HG03064 (cell line): ENCODE measurements around the gene SPAG16.

Experiments used
- ATAC-seq: cut with Tn5 transposase; IDR thresholded peaks from one replicate; pipeline ENCODE4 v1.9.1; 2021; ENCODE audit warnings: low read depth; ENCODE audit not compliant: unreplicated experiment

Gene SPAG16

DNA sequence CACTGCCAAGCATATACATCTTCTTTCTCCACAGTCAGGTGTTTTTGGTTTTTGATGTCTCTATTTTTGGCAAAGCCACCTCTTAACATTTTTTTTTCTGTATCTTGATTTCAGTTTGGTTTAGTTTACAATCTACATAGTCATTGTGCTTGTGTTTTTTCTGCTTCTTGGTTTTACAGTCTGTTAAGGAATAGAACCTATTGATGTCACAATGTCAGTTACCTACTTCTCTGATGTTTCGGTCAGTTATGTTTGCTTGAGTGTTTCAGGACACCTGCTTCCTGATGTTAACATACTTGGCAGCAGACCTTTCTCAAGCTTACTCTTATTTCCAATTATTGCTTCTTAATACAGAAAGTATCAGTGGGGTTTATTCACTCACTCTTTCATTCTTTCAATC, 253.3 kb downstream of the SPAG16 start:
- no peak for ATAC-seq

DNA sequence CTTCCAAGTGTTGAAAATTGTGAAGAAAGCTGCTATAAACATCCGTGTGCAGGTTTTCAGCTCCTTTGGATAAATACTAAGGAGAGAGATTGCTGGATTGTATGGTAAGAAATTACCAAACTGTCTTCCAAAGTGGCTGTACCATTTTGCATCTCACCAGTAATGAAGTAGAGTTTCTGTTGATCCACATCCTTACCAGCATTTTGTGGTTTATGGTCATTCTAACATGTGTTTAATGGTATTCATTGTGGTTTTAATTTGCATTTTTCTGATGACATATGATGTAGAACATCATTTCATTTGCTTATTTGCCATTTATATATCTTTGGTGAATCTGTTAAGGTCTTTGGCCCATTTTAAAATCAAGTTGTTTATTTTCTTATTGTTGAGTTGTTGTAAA, 260.7 kb downstream of the SPAG16 start:
- ATAC-seq: no peak

DNA sequence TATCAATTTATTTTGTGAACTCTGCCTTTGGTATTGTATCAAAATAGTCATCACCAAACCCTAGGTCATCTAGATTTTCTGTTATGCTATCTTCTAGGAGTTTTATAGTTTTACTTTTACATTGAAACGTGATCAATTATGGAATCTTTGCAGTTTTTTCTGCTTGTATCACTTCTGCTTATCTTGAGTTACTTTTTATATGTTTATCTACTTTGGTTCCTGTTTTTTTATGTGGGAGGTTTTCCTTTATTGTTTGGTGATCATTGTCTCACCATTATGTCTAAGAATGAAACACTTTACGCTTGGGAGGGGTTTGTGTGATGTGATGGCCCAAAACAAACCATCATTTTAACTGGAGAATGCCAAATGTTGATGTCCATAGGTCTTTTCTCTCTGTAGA, 261.2 kb downstream of the SPAG16 start:
- ATAC-seq: no peak

DNA sequence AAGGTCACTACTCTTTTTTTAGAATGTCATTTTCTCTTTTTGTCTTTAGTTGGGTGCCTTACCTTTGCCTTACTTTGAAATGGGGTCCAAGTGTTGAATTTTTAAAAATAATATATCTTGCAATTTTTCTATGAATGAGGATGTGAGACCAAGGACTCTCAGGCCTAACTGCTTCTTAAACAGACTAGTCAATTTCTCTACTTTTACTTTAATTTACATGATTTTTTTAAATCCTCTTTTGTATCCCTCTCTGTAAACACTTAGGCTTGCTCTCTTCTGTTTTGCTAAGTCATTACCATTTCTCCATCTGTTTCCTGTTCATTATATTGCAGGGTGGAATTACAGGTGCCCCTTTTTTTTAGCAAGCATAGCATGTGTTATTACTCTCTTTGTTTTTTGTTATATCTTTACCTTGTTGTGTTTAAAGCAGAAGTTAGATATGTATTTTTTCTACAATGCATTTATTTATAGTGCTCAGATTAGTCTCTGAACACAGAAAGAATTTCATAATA, 261.8 kb downstream of the SPAG16 start:
- no peak for ATAC-seq

DNA sequence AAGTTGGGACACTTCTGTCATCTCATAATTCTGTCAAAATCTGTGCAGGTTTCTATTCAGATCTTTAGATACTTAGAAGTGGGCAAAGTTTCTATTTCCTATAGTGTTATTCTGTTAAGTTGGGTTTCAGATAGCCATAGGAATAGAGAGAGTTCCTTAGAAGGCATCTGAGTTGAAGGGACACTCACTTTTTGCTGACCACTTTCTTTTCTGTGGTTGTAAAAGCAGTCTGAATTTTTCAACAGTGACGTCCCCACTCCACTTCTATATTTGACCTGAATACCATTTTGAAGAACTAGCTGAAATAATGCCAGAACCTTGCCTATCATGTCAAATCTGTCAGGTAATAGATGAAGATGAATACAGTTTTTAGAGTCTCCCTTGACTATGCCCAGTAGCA, 267.3 kb downstream of the SPAG16 start:
- no peak for ATAC-seq

DNA sequence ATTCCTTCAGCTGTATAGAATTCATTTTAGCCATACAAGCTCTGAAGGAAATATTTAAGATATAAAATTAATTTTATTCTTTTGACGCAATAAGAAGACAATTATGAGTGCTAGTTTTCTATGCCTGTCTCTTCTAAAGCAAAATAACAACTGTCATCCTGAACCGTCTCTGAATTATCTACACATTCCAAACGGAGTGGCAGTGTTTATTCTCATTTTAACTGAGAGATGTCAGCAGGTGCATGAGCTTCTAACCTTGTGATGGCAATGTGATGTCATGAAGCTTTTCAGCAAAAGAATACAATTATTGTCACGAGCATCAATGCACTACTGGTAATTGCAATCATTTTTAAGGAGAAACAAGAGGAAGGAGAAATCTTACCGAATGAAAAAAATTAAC, 274.8 kb downstream of the SPAG16 start:
- ATAC-seq: no peak

DNA sequence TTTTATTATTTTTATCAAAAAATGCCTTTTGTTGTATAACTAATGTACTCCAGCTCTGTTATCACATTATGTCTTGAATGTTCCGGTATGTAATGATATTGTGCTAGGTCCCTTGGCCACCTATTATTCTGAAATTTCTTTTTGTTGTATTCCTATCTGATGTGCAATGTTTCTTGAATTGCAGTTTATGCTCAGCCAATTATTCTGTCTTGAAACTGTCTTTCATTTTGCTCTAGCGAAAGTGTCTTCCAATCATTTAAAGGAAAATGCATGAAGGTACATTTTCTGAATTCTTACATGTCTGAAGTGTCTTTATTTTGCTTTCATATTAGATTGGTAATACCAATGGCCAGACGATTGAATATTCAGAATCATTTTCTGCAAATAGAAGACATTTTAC, 277.5 kb downstream of the SPAG16 start:
- ATAC-seq: no peak

DNA sequence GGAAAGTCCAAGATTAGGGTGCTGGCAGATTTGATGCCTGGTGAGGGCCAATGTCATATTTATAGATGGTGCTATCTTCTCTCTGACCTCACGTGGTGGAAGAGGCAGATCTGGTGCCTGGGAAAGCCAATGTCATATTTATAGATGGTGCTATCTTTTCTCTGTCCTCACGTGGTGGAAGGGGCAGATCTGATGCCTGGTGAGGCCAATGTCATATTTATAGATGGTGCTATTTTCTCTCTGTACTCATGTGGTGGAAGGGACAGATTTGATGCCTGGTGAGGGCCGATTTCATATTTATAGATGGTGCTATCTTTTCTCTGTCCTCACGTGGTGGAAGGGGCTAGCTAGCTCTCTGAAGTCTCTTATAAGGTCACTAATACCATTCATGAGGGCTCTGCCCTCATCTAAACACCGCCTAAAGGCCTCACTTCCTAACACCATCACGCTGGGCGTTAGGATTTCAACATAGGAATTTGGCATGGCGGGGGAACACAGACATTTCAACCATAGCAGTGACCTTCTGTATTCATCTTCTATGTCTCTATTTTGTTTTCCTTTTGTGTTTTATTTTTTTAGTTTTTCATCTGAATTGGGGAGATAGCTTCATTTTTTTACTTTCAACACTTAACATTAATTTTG, 278.4 kb downstream of the SPAG16 start:
- no peak for ATAC-seq

DNA sequence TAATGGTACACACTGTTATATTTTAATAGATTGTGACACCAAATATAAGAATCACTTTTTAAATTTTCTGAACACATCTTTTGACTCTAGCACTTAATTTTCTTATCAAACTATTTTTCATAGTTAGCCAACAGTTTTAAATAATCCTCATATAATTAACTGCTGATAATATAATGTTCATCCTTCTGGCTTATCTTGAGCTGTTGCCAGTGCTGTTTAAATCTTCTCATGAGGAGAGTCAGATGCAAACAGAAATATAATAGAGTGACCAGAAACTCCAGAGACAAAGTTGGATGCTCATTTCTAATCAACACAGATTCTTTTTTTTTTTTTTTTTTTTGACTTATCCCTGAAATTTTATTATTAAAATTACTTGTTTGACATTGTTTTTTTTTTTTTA, 282.6 kb downstream of the SPAG16 start:
- no peak for ATAC-seq

DNA sequence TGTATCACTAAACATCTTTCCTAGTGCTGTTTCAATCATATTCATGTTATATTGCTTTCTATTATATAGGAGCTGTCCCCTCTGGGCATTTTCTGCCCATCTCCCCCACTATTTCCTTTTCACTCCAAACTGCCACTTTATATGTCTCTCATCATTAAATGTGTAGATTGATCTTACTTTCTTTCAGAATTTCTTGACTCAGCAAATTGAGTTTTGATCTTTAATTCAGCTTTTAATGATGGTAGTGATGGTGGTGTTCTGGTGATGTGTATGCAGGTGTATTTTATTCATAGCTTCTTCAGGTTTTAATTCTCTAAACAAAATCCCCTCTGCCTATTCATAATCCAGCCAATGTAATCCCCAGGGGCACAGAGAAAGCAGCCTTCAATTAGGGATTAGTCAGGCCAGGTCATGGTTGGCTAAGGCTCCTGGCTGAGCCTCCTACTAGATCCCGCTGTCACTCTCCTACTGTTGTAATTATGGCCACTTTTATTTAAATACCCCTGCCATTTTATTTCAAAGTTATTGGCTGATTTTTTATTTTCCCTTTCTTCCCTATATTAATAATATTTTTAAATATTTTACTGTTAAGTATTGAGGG, 325.4 kb downstream of the SPAG16 start:
- no peak for ATAC-seq

DNA sequence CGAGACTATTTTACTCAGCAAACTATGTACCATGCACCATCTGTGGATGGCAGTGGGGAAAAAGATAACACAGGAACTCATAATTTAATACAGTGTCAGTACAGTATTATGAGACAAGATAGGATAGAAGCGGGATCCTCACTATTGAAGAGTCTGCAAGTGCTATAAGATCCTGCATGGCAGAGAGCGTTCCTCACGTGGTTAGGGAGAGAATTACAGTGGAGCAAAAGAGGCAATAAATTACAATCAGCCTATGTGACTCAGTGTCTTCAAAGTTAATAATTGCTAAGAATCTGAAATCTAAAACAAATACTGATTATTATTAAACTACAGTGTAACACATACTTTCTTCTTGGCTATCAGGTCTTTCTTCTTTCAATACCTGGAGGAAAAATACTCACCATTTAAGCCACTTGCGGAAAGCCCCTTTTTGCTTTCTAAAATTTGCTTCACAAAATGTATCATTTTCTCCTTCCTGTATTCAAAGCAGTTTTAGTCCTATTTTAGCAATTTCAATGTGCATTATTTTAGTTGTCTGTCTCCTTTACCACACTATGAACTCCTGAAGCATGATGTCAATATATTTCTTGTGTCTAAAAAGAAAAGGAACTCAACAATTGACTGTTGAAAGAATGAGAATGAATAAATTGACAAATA, 342.9 kb downstream of the SPAG16 start:
- no peak for ATAC-seq

DNA sequence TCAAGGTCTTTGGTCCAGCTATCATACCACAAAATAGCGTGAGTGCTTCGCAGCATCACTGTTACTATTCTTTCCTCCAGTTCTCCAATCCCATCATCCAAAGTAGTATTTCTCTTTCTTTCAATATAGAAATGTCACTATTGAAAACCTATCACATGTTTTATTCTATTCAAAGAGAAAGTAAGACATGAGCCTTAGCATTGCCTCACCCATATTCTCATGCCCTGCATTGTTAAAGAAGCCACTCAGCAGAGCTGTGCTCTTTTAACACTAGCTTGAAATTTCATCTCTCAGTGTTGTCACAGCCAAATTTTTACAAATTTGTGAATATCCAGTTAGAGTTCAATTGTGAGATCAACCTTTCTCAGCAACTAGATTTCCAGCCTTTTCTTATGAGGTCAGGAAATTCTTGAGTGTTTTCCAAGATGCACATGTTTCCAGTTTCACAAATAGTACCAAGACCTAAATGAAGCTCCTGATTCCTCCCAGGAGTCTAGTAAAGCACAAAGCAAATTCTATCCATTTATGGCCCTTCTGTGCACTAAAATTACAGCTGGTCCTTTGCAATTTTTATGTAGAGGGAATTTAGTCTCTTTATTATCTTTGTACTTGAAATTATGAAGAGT, 343.7 kb downstream of the SPAG16 start:
- no peak for ATAC-seq

DNA sequence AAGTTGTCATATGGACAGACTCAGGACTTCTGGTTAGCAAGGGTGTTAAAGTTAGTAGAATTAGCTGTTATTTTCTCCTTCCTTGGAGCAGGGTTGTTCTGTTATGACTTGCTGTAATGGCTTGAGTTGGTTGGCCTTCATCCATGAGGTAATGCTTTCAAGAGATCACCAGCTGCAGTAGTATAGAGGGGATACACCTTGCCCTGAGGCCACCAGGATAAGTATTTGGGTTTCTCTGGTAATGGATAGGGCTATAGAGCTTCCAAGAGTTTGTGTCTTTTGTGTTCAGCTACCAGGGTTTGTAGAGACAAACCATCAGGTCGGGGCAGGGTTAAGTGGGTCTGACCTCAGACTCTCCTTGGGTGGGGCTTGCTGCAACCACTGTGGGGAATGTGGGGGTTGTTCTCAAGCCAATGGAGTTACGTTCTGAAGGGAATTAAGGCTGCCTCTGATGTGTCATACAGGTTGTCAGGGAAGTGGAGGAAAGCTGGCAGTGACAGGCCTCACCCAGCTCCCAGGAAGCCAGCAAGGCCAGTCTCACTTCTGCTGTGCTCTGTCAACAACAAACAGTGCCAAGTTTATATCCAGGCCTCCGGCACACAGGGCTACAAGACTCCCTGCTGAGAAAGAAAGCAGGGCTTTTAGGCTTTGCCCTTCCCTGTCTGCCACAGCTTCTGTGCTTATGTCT, 356.6 kb downstream of the SPAG16 start:
- ATAC-seq: no peak

DNA sequence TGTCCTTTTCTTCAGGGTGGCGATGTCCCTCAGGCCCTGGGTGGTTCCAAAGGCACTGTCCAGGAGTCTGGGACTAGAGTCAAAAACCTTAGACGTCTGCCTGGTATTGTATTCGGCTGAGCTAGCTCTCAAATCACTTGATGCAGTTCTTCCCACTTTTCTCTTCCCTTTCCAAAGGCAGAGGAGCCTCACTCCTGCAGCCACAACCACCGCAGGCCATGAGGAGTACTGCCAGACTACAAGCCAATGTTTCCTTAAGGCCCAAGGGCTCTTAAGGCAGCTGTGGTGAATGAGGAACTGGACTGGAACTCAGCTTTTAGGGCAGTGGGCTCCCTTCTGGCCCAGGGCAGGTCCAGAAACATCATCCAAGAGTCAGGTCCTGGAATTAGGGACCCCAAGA, 360.7 kb downstream of the SPAG16 start:
- ATAC-seq: no peak

DNA sequence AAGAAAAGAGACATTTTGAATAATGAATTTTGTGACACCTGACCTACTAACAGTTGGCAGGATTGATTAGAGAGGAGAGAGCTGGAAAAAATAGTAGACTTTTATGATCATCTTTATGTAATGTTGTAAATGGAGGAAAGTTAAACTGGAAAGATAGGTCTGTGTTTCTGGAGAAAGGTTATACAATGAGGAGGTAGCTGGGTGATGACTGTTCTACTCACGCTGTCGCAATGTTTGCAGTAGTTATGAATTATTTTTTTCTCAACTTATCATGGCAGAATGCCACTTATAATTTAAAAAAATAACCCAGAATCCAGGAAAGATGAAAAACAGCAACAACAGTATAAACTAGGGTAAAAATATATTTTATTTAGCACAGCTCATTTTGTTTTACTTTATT, 364.9 kb downstream of the SPAG16 start:
- no peak for ATAC-seq

DNA sequence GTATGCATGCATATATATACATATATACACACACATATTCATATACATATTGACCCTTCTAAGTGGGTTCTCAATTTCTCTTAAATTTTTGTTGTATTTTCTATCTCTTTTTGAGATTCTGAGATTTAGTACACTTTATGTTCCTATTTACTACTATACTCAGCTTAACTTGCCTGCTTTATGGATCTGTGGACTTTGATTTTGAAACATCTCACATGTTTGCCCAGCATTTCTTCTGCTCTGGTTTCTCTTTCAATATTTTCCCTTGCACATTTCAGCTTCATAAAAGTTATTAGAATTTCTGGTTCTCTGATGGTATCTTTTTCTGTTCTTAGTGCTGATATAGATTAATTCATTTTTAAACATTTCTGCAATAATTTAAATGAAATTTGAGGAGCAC, 380.6 kb downstream of the SPAG16 start:
- ATAC-seq: no peak

DNA sequence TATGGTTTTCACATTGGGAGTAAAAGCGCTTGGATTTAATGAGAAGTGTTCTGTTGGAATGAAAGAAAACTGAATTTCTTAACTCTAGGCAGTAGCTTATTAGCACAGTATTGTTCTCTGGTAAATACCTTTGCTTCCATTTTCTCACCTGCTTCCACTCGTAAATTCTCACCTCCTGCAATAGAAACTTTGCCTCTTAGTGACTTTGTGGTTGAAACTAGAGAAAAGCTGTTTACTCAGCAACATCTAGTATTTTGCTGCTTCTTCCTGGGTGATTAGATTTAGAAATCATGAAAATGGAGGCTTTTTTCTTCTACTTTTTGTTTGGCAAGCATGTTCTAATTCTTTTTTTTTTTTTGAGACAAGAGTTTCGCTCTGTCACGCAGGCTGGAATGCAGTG, 385.4 kb downstream of the SPAG16 start:
- no peak for ATAC-seq

DNA sequence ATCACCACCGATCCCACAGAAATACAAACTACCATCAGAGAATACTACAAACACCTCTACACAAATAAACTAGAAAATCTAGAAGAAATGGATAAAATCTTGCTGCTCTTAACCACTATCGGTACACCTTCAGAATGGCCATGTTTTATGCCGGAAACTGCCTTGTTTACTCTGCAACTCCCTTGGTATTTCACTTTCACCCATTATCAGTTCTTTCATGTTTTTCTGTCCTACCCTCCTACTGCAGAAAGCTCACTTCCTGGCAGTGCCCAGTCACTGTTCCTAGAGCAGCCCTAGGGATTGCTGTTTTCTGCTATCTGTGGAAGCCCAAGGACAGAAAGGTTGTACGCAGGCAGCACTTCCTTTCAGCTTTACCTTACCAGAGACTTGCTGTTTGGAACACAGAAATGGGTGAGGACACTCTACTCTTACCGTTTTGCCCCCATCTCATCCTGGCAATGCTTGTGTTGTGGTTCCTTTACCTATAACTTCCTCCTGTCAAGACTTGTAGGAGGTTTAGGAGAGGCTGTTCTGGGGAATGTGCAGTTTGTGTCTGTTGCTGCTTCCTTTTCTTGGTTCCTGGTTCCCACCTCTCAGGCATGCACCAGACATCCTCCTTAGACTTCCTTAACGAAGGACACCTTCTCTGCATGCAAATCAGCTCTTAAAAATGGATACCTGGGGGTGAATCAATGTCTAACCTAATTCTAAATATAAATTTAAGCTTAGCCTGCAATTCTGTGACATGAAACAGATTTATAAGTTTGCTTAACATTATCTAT, 394.4 kb downstream of the SPAG16 start:
- ATAC-seq: no peak

DNA sequence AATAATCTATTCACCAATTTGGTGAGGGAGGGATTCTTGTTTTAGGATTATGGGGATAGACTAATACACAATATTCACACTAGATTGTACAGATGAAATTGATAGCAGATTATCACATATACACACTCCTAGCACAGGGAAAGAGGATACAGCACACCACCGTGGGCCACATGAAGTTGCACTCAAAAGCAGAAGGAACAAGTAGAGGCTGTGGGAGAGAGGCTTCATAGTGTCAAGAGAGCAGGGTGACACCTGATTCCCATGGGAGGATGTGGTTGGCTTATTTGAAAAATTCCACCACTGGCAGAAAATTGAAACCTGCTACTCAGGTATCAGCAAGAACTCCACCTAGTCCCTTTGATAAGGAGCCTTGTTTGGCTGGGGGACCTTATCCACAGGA, 395.6 kb downstream of the SPAG16 start:
- ATAC-seq: no peak

DNA sequence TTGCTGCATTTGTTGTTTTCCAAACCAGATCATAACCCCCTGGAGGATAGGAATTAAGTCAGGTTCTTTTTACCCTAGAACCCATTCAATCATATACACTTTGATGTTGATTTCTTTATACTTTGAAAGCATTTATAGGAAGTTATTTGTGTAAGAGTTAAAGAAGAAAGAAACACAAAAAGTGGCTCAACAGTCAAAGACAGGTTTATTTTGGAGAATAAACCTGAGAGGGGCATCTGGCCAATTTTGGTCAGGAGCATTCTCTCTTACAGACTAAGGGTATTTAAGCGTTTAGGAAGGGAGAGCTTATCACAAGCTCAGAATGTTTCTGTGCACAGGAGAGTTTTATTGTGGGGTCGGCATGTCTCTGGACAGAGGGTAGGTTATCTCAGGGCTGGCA, 398.0 kb downstream of the SPAG16 start:
- ATAC-seq: no peak
